ENCODE measurements around the gene CHMP1A.

Gene CHMP1A

DNA sequence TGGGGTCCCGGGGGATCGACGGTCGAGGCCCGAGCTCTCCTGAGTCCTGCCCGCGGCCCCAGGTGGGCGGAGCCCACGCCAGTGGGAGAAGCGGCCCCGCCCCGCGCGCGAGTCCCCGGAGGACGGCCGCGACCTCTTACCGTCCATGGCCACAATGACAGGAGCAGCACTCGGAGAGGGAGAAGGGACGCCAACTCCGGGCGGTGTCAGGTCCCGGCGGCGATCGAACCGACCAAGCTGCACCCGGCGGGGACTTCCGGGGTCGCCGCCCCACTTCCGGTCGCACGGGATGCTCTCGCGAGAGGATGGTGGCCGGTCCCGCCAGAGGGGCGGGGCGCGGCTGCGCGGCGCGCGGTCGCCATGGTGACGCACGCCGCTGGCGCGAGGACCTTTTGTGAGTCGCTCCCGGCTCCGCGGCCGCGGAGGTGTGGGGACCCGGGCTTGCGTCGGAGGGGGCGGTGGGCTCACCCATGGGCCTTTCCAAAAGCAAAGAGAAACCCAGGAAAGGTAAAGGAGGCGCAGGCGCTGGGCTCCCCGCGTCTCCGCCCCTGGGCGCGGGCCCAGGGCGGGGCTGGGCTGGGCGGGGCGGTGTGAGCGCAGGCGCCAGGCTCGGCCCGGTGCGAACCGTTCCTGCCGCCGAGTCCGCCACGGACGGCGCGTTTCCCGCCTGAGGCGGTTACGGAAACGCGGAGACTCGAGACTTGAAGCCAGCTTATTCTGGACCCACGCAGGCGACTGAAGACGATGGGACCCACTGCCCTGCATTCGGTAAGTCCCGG is at the start of gene CHMP1A, which contains the start of gene SPATA33:
Gene CHMP1A, minus strand, starts transcription at position 267 of the 779 bp plus-strand sequence. Its CDS starts 120 bp downstream, at position 147.
Gene SPATA33, plus strand, starts transcription at position 395 of the 779 bp plus-strand sequence. Its CDS starts 76 bp downstream, at position 471.
- Histone ChIP-seq H3K27me3 (ENCODE audit: control insufficient read depth, low read length) (no peaks in the 10 kb centered on the region), H3K36me3 (ENCODE audit: control insufficient read depth, low read length) (peaks cover 31% of the 10 kb centered on the region), H3F3A (ENCODE audit: control insufficient read depth, insufficient read depth) (no peaks in the 10 kb centered on the region), H3K79me2 (ENCODE audit: control insufficient read depth, low read length) (peaks cover 70% of the 10 kb centered on the region), H3K4me3 (ENCODE audit: low read length) (peak within 1 kb of the TSS; percentile 84), H3K9me3 (ENCODE audit: control insufficient read depth, insufficient read depth, low read length) (no peaks in the 10 kb centered on the region), H3K4me1 (ENCODE audit: control insufficient read depth, low read length) (peaks cover 20% of the 10 kb centered on the region), H4K20me1 (ENCODE audit: control insufficient read depth, insufficient read depth, low read depth, low read length) (peaks cover 7% of the 10 kb centered on the region), H3K9me2 (replicated peaks; ENCODE audit: control insufficient read depth, low read length) (no peaks in the 10 kb centered on the region), H3K4me2 (ENCODE audit: low read length) (peak within 1 kb of the TSS; percentile 75), H3K27ac (ENCODE audit: low read depth, low read length) (peak within 1 kb of the TSS; percentile 43)
- no peak for TF ChIP-seq CTCF (IDR thresholded peaks at IDR 0.05; ENCODE audit: low read depth, low read length, poor library complexity, severe bottlenecking)
- TF ChIP-seq EZH2phosphoT487 (IDR thresholded peaks at IDR 0.05; ENCODE audit: borderline replicate concordance, low read length): no peak

- Histone ChIP-seq H3K9me3 (ENCODE audit: control insufficient read depth, insufficient read depth, low read length) (no peaks in the 10 kb centered on the region), H3K4me1 (ENCODE audit: control insufficient read depth, low read length) (peaks cover 11% of the 10 kb centered on the region), H3K4me3 (ENCODE audit: low read length) (no peak overlapping the region), H3K36me3 (ENCODE audit: control insufficient read depth, low read length) (no peaks in the 10 kb centered on the region), H3K27me3 (ENCODE audit: control insufficient read depth, low read length) (no peaks in the 10 kb centered on the region), H4K20me1 (ENCODE audit: control insufficient read depth, insufficient read depth, low read depth, low read length) (no peaks in the 10 kb centered on the region), H3F3A (ENCODE audit: control insufficient read depth, insufficient read depth) (no peaks in the 10 kb centered on the region), H3K4me2 (ENCODE audit: low read length) (peak overlapping the region; percentile 56), H3K9me2 (replicated peaks; ENCODE audit: control insufficient read depth, low read length) (no peaks in the 10 kb centered on the region), H3K79me2 (ENCODE audit: control insufficient read depth, low read length) (no peaks in the 10 kb centered on the region), H3K27ac (ENCODE audit: low read depth, low read length) (no peak overlapping the region)
- no peak for TF ChIP-seq CTCF (IDR thresholded peaks at IDR 0.05; ENCODE audit: low read depth, low read length, poor library complexity, severe bottlenecking)
- no peak for TF ChIP-seq EZH2phosphoT487 (IDR thresholded peaks at IDR 0.05; ENCODE audit: borderline replicate concordance, low read length)
Measured at GRCh38 chr16:89706518-89707260, 49.2 kb upstream of the CHMP1A start.

DNA sequence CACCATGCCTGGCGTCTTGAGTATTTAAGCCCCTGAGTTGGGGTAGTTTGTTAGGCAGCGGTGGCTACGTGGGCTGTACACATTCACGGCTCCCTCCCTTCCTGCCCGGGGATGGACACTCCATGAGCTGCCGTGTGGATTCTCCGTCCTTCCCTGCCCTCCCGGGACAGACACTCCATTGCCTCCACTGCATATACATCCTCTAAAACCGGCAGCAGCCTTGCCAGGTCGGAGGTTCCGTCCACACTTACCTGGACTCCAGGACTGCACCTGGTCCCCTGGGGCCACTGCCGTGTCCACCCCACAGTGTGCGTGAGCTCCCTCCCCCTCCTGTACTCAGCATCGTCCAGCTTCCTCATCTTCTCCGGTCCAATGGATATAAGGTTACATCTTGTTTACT is 47.5 kb upstream of the CHMP1A start:
- Histone ChIP-seq H3K4me3 (ENCODE audit: low read length) (no peak overlapping the region), H3K27ac (ENCODE audit: low read depth, low read length) (no peak overlapping the region), H3K4me2 (ENCODE audit: low read length) (no peak overlapping the region), H3K9me3 (ENCODE audit: control insufficient read depth, insufficient read depth, low read length) (no peaks in the 10 kb centered on the region), H3K4me1 (ENCODE audit: control insufficient read depth, low read length) (peaks cover 22% of the 10 kb centered on the region), H4K20me1 (ENCODE audit: control insufficient read depth, insufficient read depth, low read depth, low read length) (no peaks in the 10 kb centered on the region), H3K9me2 (replicated peaks; ENCODE audit: control insufficient read depth, low read length) (no peaks in the 10 kb centered on the region), H3K36me3 (ENCODE audit: control insufficient read depth, low read length) (no peaks in the 10 kb centered on the region), H3K27me3 (ENCODE audit: control insufficient read depth, low read length) (no peaks in the 10 kb centered on the region), H3K79me2 (ENCODE audit: control insufficient read depth, low read length) (no peaks in the 10 kb centered on the region), H3F3A (ENCODE audit: control insufficient read depth, insufficient read depth) (no peaks in the 10 kb centered on the region)
- TF ChIP-seq CTCF (IDR thresholded peaks at IDR 0.05; ENCODE audit: low read depth, low read length, poor library complexity, severe bottlenecking): no peak
- TF ChIP-seq EZH2phosphoT487 (IDR thresholded peaks at IDR 0.05; ENCODE audit: borderline replicate concordance, low read length): no peak

Measured in DOHH2 (cell line).